SU-DHL-6 (cell line): ENCODE results near the gene OR5AU1.

Experiments used
- CTCF ChIP-seq: fragments of 200-600 bp; sonication (generic); IDR thresholded peaks from one replicate; pipeline ENCODE4 v1.5.1; 2017; ENCODE audit warnings: antibody characterized with exemption, mild to moderate bottlenecking, low read length, moderate library complexity; ENCODE audit not compliant: insufficient read depth, poor library complexity, severe bottlenecking
- EZH2phosphoT487 ChIP-seq: fragments of 200-600 bp; sonication (generic), shearing (Covaris generic); conservative IDR thresholded peaks from 2 replicates; pipeline ENCODE4 v1.6.1; 2018; ENCODE audit warnings: mild to moderate bottlenecking, antibody characterized with exemption, low read length, moderate library complexity, mixed read lengths

GRCh38 chr14:21168055-21168454 lies 12.2 kb upstream of the OR5AU1 start:
- no peak for TF ChIP-seq CTCF
- no peak for TF ChIP-seq EZH2phosphoT487
